GM12873 (cell line): ENCODE measurements around the gene RAB21.
A peak's percentile ranks its signal among the peaks of the same experiment; 100 is the strongest.

Experiments
- CTCF ChIP-seq: IDR thresholded peaks from 2 replicates; pipeline ENCODE4 v1.5.1; 2012; ENCODE audit warnings: low read depth, mild to moderate bottlenecking, moderate library complexity, low read length, control low read depth; ENCODE audit not compliant: insufficient read depth; ENCODE audit errors: missing control alignments

RAB21 gene

DNA sequence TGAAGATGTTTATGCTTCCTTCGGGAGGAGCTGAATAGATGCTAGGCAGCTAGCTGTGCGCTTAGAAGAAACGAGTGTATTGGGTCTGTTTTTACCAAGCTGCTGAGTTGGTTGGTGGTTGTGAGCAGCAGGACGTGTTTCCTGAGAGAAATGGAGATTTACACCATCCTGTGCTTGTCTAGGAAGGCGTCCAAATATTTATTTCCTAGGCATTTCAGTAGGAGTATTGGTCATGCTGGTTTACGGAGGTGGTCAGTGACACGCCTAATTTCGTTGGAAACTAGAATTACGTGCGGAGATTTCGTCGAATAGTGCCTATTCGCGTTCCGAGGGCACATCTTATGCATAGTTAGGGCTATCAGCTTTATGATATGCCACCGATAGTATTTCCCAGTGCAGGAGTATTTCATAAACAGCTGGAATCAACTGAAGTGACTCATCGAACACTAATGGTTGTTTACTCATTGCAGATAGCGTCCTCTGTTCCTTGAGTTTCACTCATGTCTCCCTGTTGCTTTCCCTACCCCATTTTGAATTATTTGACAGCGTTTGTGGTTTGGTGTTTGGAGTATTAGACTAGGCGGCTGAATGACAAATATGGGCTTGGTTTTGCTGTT, 85.7 kb downstream of the RAB21 start:
- TF ChIP-seq CTCF = no peak

- peak; percentile 43 for TF ChIP-seq CTCF
Measured at GRCh38 chr12:71846322-71846940, 91.8 kb downstream of the RAB21 start.

DNA sequence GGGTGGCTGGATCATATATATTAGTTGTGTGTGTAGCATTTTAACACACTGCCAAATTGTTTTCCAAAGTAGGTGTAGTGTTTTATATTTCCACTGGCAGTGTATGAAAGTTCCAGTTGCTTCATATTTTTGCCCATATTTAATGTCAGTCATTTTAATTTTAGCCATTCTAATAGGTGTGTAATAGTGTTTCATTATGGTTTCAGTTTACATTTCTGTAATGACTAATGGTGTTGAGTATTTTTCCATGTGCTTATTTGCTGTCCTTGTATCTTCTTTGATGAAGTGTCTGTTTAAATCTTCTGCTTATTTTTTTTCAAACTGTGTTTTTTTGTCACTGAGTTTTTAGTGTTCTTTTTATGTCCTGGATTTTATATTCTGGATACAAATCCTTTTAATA, 93.5 kb downstream of the RAB21 start:
- TF ChIP-seq CTCF = no peak

DNA sequence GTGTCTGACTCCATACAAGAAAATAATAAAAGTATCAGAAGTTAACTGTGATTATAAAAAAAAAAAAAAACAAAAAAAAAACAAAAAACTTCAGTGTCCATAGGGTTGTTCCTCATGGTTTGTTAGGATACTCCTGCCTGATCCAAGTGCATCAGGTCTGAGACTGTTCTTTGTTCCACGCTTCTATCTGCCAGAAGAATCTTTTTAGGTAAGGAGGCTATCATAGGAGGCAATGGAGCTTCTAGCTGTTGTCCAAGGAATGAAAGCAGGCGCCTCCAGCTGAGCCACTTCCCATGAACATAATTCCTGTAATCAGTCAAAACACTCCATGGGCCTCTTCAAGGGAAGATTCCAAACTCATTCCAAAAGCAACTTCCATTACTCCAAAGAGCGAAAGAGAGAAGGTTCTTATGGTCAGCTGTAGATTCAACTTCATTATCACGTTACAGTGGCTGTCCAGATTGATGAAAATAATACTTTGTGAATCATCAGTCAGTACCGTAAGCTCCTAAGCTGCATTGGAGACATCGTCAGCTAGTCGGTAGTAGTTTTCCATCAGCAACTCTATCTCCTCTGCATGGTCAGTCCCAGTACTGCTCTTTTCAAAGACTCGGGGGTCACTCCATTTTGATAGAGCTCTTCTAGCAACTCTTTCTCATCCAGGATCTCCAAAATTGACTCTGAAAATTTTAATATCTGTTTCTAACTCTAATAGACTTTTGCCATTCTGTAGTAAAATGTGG, 94.6 kb downstream of the RAB21 start:
- TF ChIP-seq CTCF = no peak
